Suprapubic skin (tissue), 4 donors: ENCODE results near the gene ASL.

Experiments used
- POLR2A ChIP-seq, 2 donors: fragments of 450-650 bp; IDR thresholded peaks; one replicate each; pipeline ENCODE4 v1.6.1; 2017; ENCODE audit warnings: antibody characterized with exemption in 2 of 2, mild to moderate bottlenecking in 2 of 2, moderate library complexity in 2 of 2
- POLR2AphosphoS5 ChIP-seq, 3 donors: sonication (generic); formaldehyde crosslinking; IDR thresholded peaks; one replicate each; pipeline ENCODE4 v1.6.1; 2017; ENCODE audit warnings: antibody characterized with exemption in 3 of 3
- TF ChIP-seq, protein P1 (sequence below), 2 donors: fragments of 200-600 bp in 1 of 2; fragments of 450-650 bp in 1 of 2; sonication (generic) in 1 of 2; IDR thresholded peaks; one replicate each; pipeline ENCODE4 v1.5.1; 2016 to 2019; ENCODE audit warnings: antibody characterized with exemption in 2 of 2, mild to moderate bottlenecking in 1 of 2, moderate library complexity in 1 of 2

GRCh38 chr7:66082083-66082482 lies 6.5 kb downstream of the ASL start:
- TF ChIP-seq POLR2A (IDR thresholded peaks at IDR 0.05) (no peak), POLR2AphosphoS5 (IDR thresholded peaks at IDR 0.05) (no peak)
- TF ChIP-seq, protein P1, sequence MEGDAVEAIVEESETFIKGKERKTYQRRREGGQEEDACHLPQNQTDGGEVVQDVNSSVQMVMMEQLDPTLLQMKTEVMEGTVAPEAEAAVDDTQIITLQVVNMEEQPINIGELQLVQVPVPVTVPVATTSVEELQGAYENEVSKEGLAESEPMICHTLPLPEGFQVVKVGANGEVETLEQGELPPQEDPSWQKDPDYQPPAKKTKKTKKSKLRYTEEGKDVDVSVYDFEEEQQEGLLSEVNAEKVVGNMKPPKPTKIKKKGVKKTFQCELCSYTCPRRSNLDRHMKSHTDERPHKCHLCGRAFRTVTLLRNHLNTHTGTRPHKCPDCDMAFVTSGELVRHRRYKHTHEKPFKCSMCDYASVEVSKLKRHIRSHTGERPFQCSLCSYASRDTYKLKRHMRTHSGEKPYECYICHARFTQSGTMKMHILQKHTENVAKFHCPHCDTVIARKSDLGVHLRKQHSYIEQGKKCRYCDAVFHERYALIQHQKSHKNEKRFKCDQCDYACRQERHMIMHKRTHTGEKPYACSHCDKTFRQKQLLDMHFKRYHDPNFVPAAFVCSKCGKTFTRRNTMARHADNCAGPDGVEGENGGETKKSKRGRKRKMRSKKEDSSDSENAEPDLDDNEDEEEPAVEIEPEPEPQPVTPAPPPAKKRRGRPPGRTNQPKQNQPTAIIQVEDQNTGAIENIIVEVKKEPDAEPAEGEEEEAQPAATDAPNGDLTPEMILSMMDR (IDR thresholded peaks at IDR 0.05), result no peak
